Measurements from ENCODE around the gene SNTB2.

Gene SNTB2

DNA sequence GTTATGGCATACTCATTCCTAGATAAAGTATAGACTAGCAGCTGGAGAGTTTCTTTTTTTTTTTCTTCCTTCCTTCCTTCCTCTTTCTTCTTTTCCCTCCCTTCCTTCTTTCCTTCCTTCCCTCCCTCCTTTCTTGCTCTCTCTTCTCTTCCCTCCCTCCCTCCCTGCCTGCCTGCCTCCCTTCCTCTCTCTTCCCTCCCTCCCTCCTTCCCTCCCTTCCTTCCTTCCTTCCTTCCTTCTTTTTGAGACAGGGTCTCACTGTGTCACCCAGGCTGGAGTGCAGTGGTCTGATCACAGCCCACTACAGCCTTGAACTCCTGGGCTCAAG, 7.0 kb upstream of the SNTB2 start:
- DNase-seq (ENCODE audit: low read depth), result no peak

DNA sequence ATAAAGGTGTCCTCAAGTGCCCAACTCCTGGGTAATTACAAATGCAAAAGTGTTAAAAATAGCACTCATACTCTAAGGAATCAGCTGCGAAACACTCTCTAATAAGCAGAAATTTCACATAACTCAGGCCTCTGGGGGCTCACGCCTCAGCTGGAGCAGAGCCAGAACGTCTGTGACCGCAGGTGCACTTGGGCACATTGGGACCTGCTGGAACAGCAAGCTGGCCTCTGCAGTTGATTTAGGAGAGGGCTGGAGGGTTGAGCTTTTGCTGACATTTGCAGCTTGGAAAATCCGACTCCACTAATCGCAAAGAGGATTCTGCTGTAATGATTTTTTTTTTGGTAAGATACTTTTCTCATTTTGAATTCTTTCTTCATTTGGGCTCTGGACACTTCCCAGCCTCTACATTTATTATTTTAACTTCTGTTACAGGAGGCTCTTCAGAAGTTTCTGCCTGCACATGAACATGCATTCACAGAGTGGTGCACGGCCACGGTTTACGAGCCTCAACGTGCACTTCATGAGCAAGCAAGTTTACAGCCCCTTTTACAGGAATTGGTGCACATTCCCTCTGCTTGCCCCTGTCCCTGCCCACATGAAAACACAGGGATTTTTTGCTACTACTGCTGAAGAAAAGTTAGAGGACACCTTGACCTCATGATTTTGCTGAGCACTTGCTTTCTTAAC, 4.1 kb upstream of the SNTB2 start:
- no peak for DNase-seq (ENCODE audit: low read depth)

DNA sequence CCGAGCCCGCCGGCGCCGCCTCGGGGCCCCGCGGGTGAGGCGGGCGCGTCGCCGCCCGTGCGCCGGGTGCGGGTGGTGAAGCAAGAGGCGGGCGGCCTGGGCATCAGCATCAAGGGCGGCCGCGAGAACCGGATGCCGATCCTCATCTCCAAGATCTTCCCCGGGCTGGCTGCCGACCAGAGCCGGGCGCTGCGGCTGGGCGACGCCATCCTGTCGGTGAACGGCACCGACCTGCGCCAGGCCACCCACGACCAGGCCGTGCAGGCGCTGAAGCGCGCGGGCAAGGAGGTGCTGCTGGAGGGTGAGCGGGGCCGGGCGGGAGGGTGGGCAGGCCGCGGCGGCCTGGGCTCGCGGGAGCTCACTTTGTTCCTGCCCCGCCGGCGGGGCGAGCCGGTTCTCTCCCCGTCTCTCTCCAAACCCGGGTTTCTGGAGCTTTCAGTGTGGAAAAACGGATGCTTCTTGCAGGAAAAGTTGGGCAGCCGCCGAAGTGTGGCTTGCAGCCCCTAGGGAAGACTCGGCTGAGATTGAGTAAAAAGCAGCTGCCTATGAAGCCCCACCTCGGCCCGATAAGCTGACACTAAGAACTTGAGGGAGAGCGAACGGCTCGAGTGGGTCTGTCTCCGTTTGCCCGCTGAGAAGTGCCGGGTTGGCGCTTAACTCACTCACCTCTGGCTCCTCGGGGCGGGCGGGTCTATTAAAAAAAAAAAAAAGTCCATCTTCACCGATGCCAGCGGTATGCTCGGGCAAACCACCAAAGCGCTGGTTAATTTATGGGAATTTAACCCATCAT, 677 bp downstream of the SNTB2 start:
- DNase-seq (ENCODE audit: low read depth), result no peak

DNA sequence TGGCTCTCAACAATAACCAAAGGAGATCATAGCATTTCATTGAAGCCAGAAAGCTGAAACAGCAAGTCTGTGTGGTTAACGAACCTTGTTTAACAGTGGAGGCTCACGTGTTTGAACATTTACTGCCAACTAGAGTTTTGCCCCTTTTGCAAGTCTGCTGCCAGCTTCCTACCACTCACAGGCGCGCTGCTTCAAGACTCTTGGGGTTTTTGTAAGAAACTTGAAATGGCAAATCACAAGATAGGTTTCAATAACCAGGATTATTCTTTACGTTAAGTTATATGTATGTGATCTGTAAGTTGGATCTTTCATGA, 1.2 kb downstream of the SNTB2 start:
- DNase-seq (ENCODE audit: low read depth), result no peak

DNA sequence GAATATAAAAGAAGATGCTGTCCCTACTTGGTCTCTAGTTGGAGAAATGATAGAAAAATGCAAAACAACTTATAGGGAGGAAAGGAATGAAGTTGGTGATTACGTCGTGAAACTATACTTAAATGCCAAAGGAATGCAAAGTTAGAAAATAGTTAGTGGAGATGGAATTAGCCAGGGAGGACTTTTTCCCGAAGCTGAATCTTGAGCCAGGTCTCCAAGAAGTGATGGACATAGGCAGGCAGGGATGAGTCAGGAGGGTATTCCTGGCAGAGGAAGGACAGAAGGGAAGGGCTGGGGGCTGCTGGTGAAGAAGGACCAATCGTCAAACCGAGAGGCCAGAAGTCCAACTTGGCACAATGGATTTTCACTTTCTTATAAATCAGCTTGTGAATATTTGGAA, 1.8 kb downstream of the SNTB2 start:
- DNase-seq (ENCODE audit: low read depth), result no peak

DNA sequence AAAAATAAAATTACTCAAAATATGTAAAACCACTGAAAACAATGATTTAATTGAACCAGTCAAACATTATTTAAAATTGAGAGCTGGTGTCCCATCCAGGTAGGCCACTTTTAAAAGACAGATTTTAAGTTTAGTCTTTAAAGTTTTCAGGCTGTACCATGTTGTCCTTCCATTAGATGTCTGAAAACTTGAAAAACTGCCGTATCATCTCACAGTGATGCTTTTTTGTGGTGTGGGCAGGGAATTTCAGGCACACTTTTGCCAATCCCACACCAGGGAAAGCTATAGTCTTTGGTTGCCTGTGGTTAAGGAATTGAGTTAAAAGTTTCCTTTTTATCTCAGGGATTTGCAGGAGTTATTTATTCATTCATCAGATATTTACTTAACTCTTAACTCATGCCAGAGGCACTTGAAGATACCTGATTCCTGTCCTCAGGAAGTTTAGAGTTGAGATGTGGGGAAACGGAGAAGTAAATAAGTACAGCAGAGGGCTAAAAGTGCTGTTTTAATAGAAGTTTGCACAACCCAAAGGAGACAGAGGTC, 3.2 kb downstream of the SNTB2 start:
- DNase-seq (ENCODE audit: low read depth), result no peak

DNA sequence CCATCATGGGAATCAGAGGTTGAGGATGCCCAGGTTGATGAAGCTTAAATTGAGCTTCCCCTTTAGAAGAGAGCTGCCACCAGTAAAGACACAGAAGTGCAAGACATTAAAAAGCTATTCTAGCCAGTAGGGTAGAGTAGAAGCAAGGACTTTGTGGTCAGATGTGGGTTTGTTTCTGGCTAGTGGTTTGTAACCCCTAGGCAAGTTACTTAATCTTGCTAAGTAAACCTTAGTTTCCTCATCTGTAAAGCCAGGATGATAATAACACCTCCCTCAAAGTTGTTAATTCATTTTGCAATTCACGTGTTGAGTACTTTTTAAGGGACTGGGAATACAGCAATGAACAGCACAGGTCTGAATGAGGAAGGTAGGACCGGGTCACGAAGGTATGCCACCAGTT, 3.6 kb downstream of the SNTB2 start:
- DNase-seq (ENCODE audit: low read depth), result no peak

DNA sequence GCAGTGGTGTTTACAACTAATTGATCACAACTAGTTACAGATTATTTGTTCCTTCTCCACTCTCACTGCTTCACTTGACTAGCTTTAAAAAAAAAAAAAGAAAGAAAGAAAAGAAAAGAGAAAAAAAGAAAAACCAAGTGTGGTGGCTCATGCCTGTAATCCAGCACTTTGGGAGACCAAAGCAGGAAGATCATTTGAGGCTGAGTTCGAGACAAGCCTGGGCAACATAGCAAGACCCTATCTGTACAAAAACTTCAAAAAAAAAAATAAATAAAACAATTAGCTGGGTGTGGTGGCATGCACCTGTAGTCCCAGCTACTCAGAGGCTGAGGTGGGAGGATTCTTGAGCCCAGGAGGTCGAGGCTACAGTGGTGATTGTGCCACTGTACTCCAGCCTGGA, 4.2 kb downstream of the SNTB2 start:
- DNase-seq (ENCODE audit: low read depth), result no peak

DNA sequence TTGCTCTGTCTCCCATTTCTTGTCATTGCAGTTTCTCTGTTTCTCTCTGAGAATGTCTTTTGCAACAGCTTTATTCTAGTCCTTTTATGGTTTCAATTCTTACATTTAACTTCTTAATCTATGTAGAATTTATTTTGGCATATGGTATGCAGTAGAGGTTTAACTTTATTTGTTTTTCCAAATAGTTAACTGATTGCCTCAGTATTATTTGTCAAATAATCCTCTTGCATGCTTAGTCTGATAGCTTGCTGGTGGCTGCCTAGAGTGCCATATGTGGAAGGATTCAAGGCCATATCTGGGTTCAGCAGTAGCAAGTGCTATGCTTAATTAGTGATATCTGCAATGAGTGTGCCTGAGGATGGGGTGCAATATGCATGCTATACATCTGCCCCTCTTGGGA, 6.9 kb downstream of the SNTB2 start:
- no peak for DNase-seq (ENCODE audit: low read depth)

DNA sequence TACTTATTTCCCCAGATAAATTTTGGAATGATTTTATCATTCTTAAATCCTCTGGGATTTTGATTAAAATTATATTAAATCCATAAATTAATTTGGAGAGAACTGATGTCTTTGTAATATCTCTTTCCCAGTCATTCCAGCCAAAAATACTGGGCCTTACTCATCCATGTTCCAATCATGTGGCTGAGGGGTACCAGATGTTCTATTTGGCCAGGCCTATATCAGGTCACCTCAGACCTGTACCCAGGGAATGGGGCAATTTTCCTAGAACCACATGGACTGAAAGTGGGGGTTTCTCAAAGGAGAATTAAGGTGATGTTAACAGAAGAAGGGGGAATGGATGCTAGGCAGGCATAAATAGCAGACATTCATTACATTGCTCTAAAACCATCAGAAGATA, 7.5 kb downstream of the SNTB2 start:
- no peak for DNase-seq (ENCODE audit: low read depth)

DNA sequence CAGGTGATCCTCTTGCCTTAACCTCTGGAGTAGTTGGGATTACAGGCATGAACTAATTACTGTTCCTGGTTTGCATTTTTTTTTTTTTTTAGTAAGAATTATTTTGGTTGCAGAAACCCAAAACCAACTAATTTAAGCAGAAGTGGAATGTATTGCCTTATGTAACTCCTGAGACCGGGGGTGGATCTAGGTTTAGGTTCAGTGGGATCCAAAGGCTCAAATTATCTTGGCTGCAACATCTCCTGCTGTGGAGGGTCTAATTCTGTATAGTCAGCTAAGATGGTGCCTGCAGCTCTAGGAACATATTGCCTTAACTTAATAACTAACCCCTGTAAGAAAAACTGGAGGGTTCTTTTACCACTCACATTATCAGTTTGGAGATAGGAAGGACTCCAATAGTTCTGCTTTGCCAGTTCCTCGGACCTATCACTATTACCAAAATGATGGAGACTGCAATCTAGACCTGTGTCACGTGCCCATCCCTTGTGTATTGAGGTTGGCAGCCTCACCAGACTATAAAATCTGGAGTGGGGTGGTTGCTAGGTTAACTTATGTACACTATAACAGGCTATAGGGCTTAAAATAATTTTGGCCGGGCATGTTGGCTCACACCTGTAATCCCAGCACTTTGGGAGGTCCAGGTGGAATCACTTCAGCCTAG, 8.5 kb downstream of the SNTB2 start:
- DNase-seq (ENCODE audit: low read depth), result no peak

DNA sequence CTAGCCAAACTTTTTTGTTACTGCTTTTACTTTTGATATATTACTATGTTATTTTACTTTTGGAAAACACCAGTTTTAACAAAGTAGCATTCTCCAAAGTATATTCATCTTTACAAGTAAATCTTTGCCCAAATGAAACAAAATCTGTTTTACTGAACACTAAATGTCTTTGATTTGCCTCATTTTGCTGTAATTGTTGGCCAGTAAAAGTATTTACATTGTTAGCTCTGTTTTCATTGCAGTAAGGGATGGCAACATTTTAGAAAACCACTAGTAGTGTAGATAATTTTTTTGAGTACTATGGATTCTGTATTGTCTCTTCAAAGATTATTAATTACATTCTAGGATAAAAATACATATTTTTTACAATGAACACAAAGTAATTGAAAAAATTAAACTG, 10.6 kb downstream of the SNTB2 start:
- no peak for DNase-seq (ENCODE audit: low read depth)

DNA sequence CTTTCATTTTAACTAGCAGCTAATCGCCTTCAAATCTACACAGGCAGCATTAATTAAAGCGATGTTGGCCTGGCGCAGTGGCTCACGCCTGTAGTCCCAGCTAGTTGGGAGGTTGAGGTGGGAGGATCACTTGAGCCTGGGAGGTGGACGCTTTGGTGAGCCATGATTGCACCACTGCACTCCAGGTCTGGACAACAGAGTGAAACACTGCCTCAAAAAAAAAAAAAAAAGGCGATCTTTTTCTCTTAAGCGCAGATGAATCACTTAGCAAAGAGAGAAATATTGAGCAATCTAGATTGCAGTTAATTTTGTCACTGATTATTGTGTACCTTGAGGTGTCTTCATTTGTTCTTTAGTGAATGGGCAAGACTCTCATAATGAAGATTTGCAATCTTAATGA, 12.4 kb downstream of the SNTB2 start:
- DNase-seq (ENCODE audit: low read depth), result no peak

DNA sequence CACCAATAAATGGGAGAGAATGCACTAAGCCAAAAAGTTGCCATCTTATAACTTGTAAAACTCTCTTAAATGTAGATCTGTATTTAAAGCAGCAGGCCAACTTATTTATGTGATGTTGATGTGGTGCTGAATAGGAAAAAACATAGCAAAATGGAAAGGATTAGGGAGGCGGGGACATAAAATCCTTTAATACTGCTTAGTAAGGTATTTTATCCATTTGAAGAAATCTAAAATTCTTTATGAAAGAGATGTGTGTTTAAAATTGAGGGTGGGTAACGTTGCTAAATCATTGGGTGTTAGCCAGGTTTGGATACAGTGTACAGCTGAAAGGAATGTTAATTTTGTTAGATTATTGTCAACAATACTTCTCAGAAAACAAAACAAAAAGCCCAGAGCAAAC, 14.3 kb downstream of the SNTB2 start:
- no peak for DNase-seq (ENCODE audit: low read depth)

DNA sequence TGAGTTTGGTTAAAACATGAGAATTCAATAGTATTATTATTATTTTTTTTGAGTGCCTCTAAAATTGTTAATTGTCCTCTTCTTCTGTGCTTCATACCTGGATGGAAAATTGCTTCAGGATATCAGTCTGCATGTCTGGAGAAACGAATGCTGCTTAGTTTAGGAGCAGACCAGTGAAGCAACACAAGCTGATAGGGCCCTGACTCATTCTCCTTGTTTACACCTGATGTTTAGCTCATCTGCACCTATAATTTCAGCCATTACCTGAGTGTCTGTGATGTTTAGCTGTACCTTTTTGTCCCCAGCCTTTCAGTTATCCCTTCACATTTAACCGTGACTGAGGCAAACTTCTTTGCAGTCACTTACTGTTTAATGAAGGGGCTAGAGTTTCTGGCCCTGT, 14.8 kb downstream of the SNTB2 start:
- DNase-seq (ENCODE audit: low read depth), result no peak

DNA sequence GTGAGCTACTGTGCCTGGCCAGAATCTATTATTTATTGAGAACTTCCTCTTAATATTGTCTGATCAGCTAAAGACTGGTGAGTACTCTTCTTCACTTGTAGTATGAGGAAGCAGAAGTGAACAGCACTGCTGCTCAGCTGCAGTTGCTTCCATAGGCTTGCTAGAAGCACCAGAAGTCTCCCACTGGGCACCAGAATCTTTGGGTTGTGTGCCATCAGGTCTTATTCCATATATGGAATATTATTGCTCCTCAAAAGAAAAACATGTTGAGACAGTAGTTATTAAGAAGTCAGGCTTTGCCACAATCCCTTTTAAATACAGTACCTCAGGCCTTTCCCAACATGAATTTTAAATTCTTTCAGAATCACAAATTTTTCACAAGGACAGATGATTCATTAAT, 17.2 kb downstream of the SNTB2 start:
- DNase-seq (ENCODE audit: low read depth), result no peak

DNA sequence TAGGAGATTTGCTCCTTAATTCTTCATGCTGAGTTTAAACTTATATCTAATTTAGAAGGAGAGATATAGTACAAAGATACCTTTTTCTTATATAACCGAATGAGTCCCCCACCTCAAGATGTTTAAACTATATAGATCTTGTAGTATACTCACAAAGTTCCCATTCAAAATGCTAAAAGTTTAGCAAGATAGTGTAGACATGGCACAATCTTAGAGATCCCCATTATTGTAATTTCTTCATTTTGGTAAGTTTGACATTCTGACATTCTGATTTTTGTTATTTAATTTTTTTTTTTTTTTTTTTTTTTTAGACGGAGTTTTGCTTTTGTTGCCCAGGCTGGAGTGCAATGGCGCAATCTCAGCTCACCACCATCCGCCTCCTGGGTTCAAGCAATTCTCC, 22.8 kb downstream of the SNTB2 start:
- DNase-seq (ENCODE audit: low read depth), result no peak

DNA sequence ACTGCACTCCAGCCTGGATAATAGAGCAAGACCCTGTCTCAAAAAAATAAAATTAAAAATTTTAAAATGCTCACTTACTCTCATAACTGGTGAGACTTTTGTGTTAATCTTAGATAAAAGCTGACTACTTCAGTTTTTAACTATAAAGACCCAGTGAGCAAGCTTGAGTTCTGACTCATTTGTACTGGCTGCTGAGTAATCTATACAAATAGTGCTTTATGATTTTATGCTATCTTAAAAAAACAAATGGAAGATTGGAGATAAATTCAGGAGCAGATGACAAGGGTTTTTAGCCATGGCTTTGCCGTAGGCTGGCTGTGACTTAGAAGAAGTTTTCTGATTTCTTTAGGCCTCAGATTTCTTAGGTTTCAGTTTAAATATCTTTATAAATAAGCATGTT, 30.5 kb downstream of the SNTB2 start:
- no peak for DNase-seq (ENCODE audit: low read depth)

DNA sequence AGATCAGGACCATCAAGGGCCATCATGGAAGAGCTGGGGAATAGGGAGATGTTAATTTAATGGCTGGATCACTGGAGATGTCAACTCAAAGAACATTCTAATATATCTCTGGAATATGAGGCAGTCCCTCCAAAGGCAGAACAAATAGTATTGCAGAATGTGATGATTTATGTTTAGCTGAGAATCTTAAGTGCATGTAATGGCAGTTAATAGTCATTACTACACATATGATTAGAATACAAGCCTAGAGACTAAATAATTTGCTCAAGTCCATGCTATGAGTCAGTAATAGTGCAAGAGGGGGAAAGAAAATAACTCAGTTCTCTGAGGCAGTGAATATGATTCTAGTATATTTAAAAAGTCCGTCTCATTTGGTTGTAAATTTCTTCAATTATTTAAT, 32.3 kb downstream of the SNTB2 start:
- DNase-seq (ENCODE audit: low read depth), result no peak

DNA sequence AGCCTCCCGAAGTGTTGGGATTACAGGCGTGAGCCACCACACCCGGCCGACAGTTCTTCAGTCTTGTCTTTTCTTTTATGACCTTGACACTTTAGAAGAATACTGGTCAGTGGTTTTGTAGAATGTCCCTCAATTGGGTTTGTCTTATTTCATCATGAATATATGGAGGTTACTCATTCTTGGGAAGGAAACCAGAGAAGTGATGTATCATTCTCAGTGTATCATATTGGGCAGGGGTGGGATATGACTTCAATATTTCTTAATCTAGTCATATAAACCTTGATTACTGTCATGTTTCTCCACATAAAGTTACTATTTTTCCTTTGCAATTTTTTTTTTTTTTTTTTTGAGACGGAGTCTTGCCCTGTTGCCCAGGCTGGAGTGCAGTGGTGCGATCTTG, 36.9 kb downstream of the SNTB2 start:
- no peak for DNase-seq (ENCODE audit: low read depth)

DNA sequence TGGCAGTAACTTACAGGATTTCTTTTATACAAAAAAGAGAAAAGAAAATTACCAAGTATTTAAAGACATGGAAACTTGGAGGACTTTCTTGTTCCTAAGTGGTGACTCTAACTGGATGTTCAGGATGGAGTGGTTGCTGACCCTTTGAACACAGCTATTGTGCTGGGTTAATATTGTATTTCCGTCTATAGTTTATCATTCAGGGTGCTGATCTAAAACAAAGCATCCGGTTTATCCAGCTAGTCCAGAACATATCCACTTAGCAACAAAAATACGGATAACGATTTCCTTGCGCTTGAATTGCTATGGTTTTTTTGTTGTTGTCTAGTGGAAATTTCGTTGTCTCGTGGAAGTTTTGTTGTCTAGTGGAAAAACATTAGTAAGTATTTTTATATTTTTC, 38.2 kb downstream of the SNTB2 start:
- no peak for DNase-seq (ENCODE audit: low read depth)

DNA sequence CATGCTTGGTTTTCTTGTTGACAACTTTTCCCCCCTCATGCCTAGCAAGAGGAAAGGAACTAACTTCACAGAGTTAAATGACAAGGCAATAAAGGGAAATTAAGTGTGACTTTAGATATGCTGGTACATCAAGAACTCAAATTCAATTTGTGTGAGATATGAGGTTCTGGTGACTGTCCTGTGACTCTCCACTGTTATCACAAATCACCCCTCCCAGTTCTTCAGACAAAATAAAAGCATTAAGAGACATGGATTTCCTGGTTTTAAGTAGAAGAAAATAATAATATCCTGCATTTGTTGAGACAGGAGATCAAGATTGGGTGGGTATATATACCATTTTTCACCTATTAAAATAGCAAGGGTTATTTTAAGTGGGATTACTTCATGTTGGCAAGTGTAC, 46.2 kb downstream of the SNTB2 start:
- no peak for DNase-seq (ENCODE audit: low read depth)

DNA sequence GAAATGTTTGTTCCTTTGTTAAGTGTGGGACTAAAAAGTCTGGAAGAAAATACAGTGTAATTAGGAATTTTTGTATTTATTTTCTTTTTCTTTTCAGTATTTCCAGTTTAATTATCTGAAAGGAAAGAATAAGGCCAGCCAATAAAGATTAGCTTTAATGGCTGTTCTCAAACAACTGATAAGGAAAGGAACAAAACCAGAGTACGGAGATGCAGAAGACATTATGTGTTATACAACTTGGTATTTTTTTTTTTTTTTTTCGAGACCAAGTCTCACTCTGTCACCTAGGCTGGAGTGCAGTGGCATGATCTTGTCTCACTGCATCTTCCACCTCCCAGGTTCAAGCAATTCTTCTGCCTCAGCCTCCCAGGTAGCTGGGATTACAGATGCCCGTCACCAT, 47.5 kb downstream of the SNTB2 start:
- no peak for DNase-seq (ENCODE audit: low read depth)

DNA sequence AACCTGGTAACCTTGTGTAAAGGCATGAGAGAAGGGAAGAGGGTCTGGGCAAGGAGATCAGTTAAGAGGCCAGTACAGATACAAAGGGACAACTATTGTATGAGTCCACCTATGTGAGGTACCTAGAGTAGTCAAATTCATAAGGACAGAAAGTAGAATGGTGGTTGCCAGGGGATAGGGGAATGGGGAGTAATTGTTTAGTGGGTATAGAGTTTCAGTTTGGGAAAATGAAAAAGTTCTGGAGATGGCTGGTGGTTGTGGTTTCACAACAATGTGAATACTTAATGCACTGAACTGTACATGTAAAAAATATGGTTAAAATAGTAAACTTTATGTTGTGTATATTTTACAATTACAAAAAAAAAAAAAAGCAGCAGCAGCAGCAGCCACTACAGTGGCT, 49.4 kb downstream of the SNTB2 start:
- no peak for DNase-seq (ENCODE audit: low read depth)

Measured in fibroblast of the conjunctiva (primary cell).